GM23338 (cell line): ENCODE measurements around the gene DENND2C. TPM values are rescaled to one million over a fixed set of nuclear protein-coding genes. Genes with fewer than 3 reads are reported as not detected.

ENCODE experiments used
- ATAC-seq: fragments of 200-7000 bp; cut with Tn5 transposase; 3 replicates; pipeline ENCODE4 v1.9.1; 2020
- DNase-seq: peaks from one replicate; pipeline ENCODE4 v3.0.0-alpha.2; 2015; ENCODE audit warnings: low spot score
- H2AFZ ChIP-seq: fragments of 200-600 bp; sonication (generic); 2 replicates; pipeline ENCODE4 v1.8.0; 2016; ENCODE audit warnings: antibody characterized with exemption, mild to moderate bottlenecking, moderate library complexity
- H3F3A ChIP-seq: fragments of 200-600 bp; sonication (generic); replicated peaks from 2 replicates; pipeline ENCODE4 v1.8.0; 2017; ENCODE audit warnings: antibody characterized with exemption, mixed run types, low read depth
- H3K27ac ChIP-seq: fragments of 200-600 bp; sonication (generic); 2 replicates; pipeline ENCODE4 v1.6.1; 2016; ENCODE audit warnings: low read depth
- H3K27me3 ChIP-seq: fragments of 200-600 bp; sonication (generic); 2 replicates; pipeline ENCODE4 v1.8.0; 2016; ENCODE audit warnings: mild to moderate bottlenecking, mixed run types, moderate library complexity; ENCODE audit not compliant: insufficient read depth
- H3K36me3 ChIP-seq: fragments of 200-600 bp; sonication (generic); 2 replicates; pipeline ENCODE4 v1.8.0; 2016; ENCODE audit warnings: mild to moderate bottlenecking; ENCODE audit not compliant: insufficient read depth
- H3K4me1 ChIP-seq: fragments of 200-600 bp; sonication (generic); 2 replicates; pipeline ENCODE4 v1.8.0; 2016; ENCODE audit warnings: mild to moderate bottlenecking, moderate library complexity; ENCODE audit not compliant: insufficient read depth
- H3K4me2 ChIP-seq: fragments of 200-600 bp; sonication (generic); 2 replicates; pipeline ENCODE4 v1.7.1; 2017; ENCODE audit warnings: mixed run types
- H3K4me3 ChIP-seq: fragments of 200-600 bp; sonication (generic); 2 replicates; pipeline ENCODE4 v1.6.1; 2016; ENCODE audit warnings: mixed run types
- H3K79me2 ChIP-seq: fragments of 200-600 bp; sonication (generic); replicated peaks from 2 replicates; pipeline ENCODE4 v1.8.0; 2017; ENCODE audit warnings: mild to moderate bottlenecking; ENCODE audit not compliant: insufficient read depth
- H3K9me2 ChIP-seq: fragments of 200-600 bp; sonication (generic); 2 replicates; pipeline ENCODE4 v1.8.0; 2017; ENCODE audit not compliant: insufficient read depth
- H4K20me1 ChIP-seq: fragments of 200-600 bp; sonication (generic); replicated peaks from 2 replicates; pipeline ENCODE4 v1.8.0; 2017; ENCODE audit warnings: mild to moderate bottlenecking; ENCODE audit not compliant: insufficient read depth
- H3K27ac Mint-ChIP-seq: 2 replicates; pipeline ENCODE4 v1.8.0; 2020; ENCODE audit warnings: inconsistent platforms, mild to moderate bottlenecking, moderate library complexity, mixed read lengths
- H3K27me3 Mint-ChIP-seq: 3 replicates; pipeline ENCODE4 v1.8.0; 2022; ENCODE audit warnings: low read depth, mild to moderate bottlenecking, moderate library complexity, mixed read lengths, inconsistent platforms; ENCODE audit not compliant: insufficient read depth, poor library complexity
- H3K36me3 Mint-ChIP-seq: 3 replicates; pipeline ENCODE4 v1.8.0; 2021; ENCODE audit warnings: low read depth, mild to moderate bottlenecking, inconsistent platforms, moderate library complexity, mixed read lengths
- H3K4me1 Mint-ChIP-seq: 3 replicates; pipeline ENCODE4 v1.8.0; 2020; ENCODE audit warnings: mild to moderate bottlenecking, inconsistent platforms, mixed read lengths
- H3K4me3 Mint-ChIP-seq: 3 replicates; pipeline ENCODE4 v1.8.0; 2021; ENCODE audit warnings: moderate library complexity, mild to moderate bottlenecking, inconsistent platforms, mixed read lengths
- H3K9me3 Mint-ChIP-seq: 3 replicates; pipeline ENCODE4 v1.8.0; 2020; ENCODE audit warnings: moderate library complexity, mild to moderate bottlenecking, inconsistent platforms, mixed read lengths
- CTCF ChIP-seq, 2 experiments: fragments of 200-600 bp in 1 of 2; sonication (generic) in 1 of 2; conservative IDR thresholded peaks; 2 replicates each; pipeline versions ENCODE4 v1.5.1 to v1.6.1; 2016 to 2017; ENCODE audit warnings: antibody characterized with exemption in 2 of 2, low read depth in 2 of 2, mild to moderate bottlenecking in 2 of 2, moderate library complexity in 1 of 2
- ETS1 ChIP-seq: IDR thresholded peaks from 2 replicates; pipeline ENCODE4 v1.6.1; 2016; ENCODE audit warnings: antibody characterized with exemption
- EZH2 ChIP-seq: fragments of 200-600 bp; sonication (generic); IDR thresholded peaks from one replicate; pipeline ENCODE4 v1.8.0; 2017; ENCODE audit warnings: antibody characterized with exemption, mild to moderate bottlenecking, low read depth; ENCODE audit not compliant: unreplicated experiment
- EZH2phosphoT487 ChIP-seq: fragments of 200-600 bp; sonication (generic); IDR thresholded peaks from one replicate; pipeline ENCODE4 v1.8.1; 2018; ENCODE audit warnings: antibody characterized with exemption; ENCODE audit not compliant: unreplicated experiment
- JUNB ChIP-seq: IDR thresholded peaks from one replicate; pipeline ENCODE4 v1.6.1; 2016; ENCODE audit warnings: antibody characterized with exemption; ENCODE audit not compliant: unreplicated experiment
- NANOG ChIP-seq: IDR thresholded peaks from 2 replicates; pipeline ENCODE4 v1.6.1; 2016; ENCODE audit warnings: antibody characterized with exemption, borderline replicate concordance
- POLR2AphosphoS5 ChIP-seq: IDR thresholded peaks from 2 replicates; pipeline ENCODE4 v1.6.1; 2016; ENCODE audit warnings: antibody characterized with exemption, low read depth
- STAT1 ChIP-seq: IDR thresholded peaks from one replicate; pipeline ENCODE4 v1.6.1; 2016; ENCODE audit warnings: antibody characterized with exemption; ENCODE audit not compliant: unreplicated experiment
- ZNF114 ChIP-seq: fragments of 250-450 bp; sonication (Bioruptor Pico); IDR thresholded peaks from 2 replicates; pipeline ENCODE4 v1.5.0; 2020; ENCODE audit warnings: mild to moderate bottlenecking, moderate library complexity
- ZNF331 ChIP-seq: fragments of 250-450 bp; sonication (Bioruptor Pico); IDR thresholded peaks from 2 replicates; pipeline ENCODE4 v1.5.0; 2020; ENCODE audit warnings: low read depth, mild to moderate bottlenecking, moderate library complexity
- ZNF462 ChIP-seq: fragments of 250-450 bp; sonication (Bioruptor Pico); IDR thresholded peaks from 2 replicates; pipeline ENCODE4 v1.5.0; 2020; ENCODE audit warnings: mild to moderate bottlenecking, moderate library complexity
- polyA plus RNA-seq: library from polyadenylated mRNA; unstranded; fragments of >200 nt; fragmentation: Nextera tagmentation; extraction: Ambion mirVana; gene quantifications from 2 replicates; pipeline ENCODE4 v1.2.1, GENCODE V29; 2016
- total RNA-seq: library from RNA; depleted of rRNA; stranded (reverse); fragments of >200 nt; shearing (Covaris generic); gene quantifications from 2 replicates; pipeline ENCODE4 v1.2.3, GENCODE V29; 2014

DENND2C gene
- total and polyA plus RNA-seq, 2 experiments from 2014 or later = 4.1 to 7.0 TPM

GRCh38 chr1:114712977-114713376 lies 43.1 kb upstream of the DENND2C start:
- H3K4me2 ChIP-seq = no peak overlapping the region
- H3K4me3 ChIP-seq = no peak overlapping the region
- TF ChIP-seq EZH2phosphoT487 (no peak), ZNF462 (CRISPR knock-in tag) (no peak), STAT1 (no peak), ETS1 (no peak)
- peaks cover 35% of the 10 kb centered on the region for H3K79me2 ChIP-seq
- Mint-ChIP-seq H3K4me1 (peaks cover 5% of the 10 kb centered on the region), H3K27ac (no peak overlapping the region), H3K4me3 (no peak overlapping the region), H3K9me3 (no peaks in the 10 kb centered on the region), H3K36me3 (peaks cover 63% of the 10 kb centered on the region), H3K27me3 (peaks cover 13% of the 10 kb centered on the region)
- H3K36me3 ChIP-seq = peaks cover 52% of the 10 kb centered on the region
- no peak for DNase-seq
- H2AFZ ChIP-seq = no peak overlapping the region
- H4K20me1 ChIP-seq = no peaks in the 10 kb centered on the region; the same call in none of the 2 replicates
- H3K27ac ChIP-seq = no peak overlapping the region
- H3F3A ChIP-seq = peaks cover under 1% of the 10 kb centered on the region; the same call in 1 of the 2 replicates
- ATAC-seq = no peak
- no peaks in the 10 kb centered on the region for H3K27me3 ChIP-seq
- H3K9me2 ChIP-seq = no peaks in the 10 kb centered on the region
- peaks cover 11% of the 10 kb centered on the region for H3K4me1 ChIP-seq

GRCh38 chr1:114710360-114710759 lies 40.5 kb upstream of the DENND2C start:
- Mint-ChIP-seq H3K9me3 (no peaks in the 10 kb centered on the region), H3K27me3 (peaks cover 2% of the 10 kb centered on the region), H3K4me3 (no peak overlapping the region), H3K27ac (no peak overlapping the region), H3K4me1 (no peaks in the 10 kb centered on the region), H3K36me3 (peaks cover 57% of the 10 kb centered on the region)
- Histone ChIP-seq H3K27me3 (no peaks in the 10 kb centered on the region), H3K4me3 (no peak overlapping the region), H3K79me2 (peaks cover 24% of the 10 kb centered on the region), H3K4me2 (no peak overlapping the region), H3K9me2 (no peaks in the 10 kb centered on the region), H3K27ac (no peak overlapping the region), H3F3A (no peaks in the 10 kb centered on the region), H3K4me1 (peaks cover 1% of the 10 kb centered on the region), H3K36me3 (peaks cover 59% of the 10 kb centered on the region), H2AFZ (no peak overlapping the region), H4K20me1 (no peaks in the 10 kb centered on the region; the same call in none of the 2 replicates)
- DNase-seq = no peak
- ATAC-seq = no peak
- no peak for TF ChIP-seq EZH2phosphoT487
- TF ChIP-seq CTCF (conservative IDR thresholded peaks at IDR 0.05; ENCODE audit: low read depth in 2 of 2) = no peak
- no peak for TF ChIP-seq ETS1
- no peak for TF ChIP-seq ZNF114 (CRISPR knock-in tag)
- TF ChIP-seq EZH2 = no peak
- no peak for TF ChIP-seq POLR2AphosphoS5
- no peak for TF ChIP-seq NANOG
- no peak for TF ChIP-seq JUNB
- no peak for TF ChIP-seq ZNF331
- no peak for TF ChIP-seq STAT1
